ENCODE measurements around the gene CFAP20. TPM values are rescaled to one million over a fixed set of nuclear protein-coding genes. Genes with fewer than 3 reads are reported as not detected.

Gene CFAP20
- total RNA-seq, 5 donors from 2014 or later (not counting 1 experiment from before 2014, with no cell fraction given), result 27.4 to 105 (median 33.1) TPM

- Histone ChIP-seq H3K36me3 (ENCODE audit: control insufficient read depth in 2 of 2, extremely low read depth in 1 of 2, insufficient read depth in 1 of 2, low read length in 1 of 2) (no peaks in the 10 kb centered on the region), H3K4me1 (ENCODE audit: control insufficient read depth in 1 of 2, extremely low read depth in 1 of 2, insufficient read depth in 2 of 2, low read length in 2 of 2) (peaks cover 19 to 45% of the 10 kb centered on the region in 2 experiments), H3K4me3 (ENCODE audit: control insufficient read depth in 1 of 2, extremely low read depth in 1 of 2, low read length in 1 of 2) (no peak overlapping the region), H3K27ac (ENCODE audit: low read length) (peak overlapping the region; percentile 89), H3K9me3 (no peaks in the 10 kb centered on the region), H3K27me3 (replicated peaks in 1 of 2; ENCODE audit: control insufficient read depth in 2 of 2, extremely low read depth in 1 of 2, insufficient read depth in 2 of 2, low read length in 1 of 2) (peaks cover 0 to 2% of the 10 kb centered on the region in 2 experiments)
- Mint-ChIP-seq H3K4me1 (peaks cover 51 to 56% (median 55%) of the 10 kb centered on the region in 3 donors), H3K9me3 (no peaks in the 10 kb centered on the region), H3K27ac (peak overlapping the region; percentile 82), H3K27me3 (no peaks in the 10 kb centered on the region), H3K4me3 (peak overlapping the region; percentile 80 to 89 (median 88)), H3K36me3 (no peaks in the 10 kb centered on the region)
- DNase-seq, result peak in 29 of 35 experiments; percentile 14 to 80 (median 45)
- POLR2A ChIA-PET, result interaction anchor here in 1 of 2 donors (0.5 to 1.0 kb wide), 2 partner anchors 11 to 102 kb away, joined by 3 to 4 read pairs; no protein-coding TSS in a partner anchor
- peak in 1 of 4 experiments; percentile 46 for ATAC-seq (replicated peaks in 1 of 4)
- 22% methylated on average over 1 of the region's 7 CpGs for WGBS (ENCODE audit: insufficient coverage)
- CTCF ChIA-PET, result interaction anchor here (0.5 to 1.5 kb wide), 6 partner anchors 10 to 391 kb away, joined by 3 to 9 read pairs (median 4); partner anchors contain the start of gene KATNB1 (in 1 of the 2)
Measured at GRCh38 chr16:58127033-58127556, 2.1 kb downstream of the CFAP20 start.

DNA sequence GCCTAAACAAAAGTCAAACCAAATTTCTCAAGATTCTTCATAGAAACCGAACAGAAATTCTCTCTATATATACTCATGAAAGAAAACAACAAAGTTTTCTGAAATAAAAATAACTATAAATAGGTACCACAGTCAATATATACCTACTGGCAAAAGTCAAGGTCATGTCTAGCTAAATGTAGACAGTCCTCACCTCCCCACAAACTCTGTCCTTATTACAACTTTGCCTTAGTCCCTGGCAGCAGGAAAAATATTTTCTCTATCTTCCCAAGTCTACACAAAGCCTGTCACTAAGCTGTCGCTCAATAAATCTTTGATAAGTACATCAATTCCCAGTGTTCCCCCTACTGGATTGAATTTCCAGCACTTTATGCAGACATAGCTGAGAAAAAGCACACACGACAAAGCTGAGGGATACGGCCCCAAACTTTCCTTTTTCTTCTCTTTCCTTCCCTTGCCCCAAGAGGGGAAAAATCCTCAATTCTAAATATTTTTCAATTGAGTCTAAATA is 2.7 kb downstream of the CFAP20 start:
- Histone ChIP-seq H3K9me3 (no peaks in the 10 kb centered on the region), H3K27me3 (replicated peaks in 1 of 2; ENCODE audit: control insufficient read depth in 2 of 2, extremely low read depth in 1 of 2, insufficient read depth in 2 of 2, low read length in 1 of 2) (peaks cover 0 to 2% of the 10 kb centered on the region in 2 experiments), H3K4me1 (ENCODE audit: control insufficient read depth in 1 of 2, extremely low read depth in 1 of 2, insufficient read depth in 2 of 2, low read length in 2 of 2) (peaks cover 19 to 51% of the 10 kb centered on the region in 2 experiments), H3K4me3 (ENCODE audit: control insufficient read depth in 1 of 2, extremely low read depth in 1 of 2, low read length in 1 of 2) (no peak overlapping the region), H3K36me3 (ENCODE audit: control insufficient read depth in 2 of 2, extremely low read depth in 1 of 2, insufficient read depth in 1 of 2, low read length in 1 of 2) (no peaks in the 10 kb centered on the region), H3K27ac (ENCODE audit: low read length) (peak overlapping the region; percentile 56)
- WGBS (ENCODE audit: insufficient coverage), result 91% methylated on average over 1 of the region's 4 CpGs
- no peaks in the 10 kb centered on the region for H3K27me3 Mint-ChIP-seq
- ChIA-PET CTCF (interaction anchor here (0.6 to 1.4 kb wide), 4 partner anchors 10 to 227 kb away, joined by 3 to 5 read pairs (median 4); no protein-coding TSS in a partner anchor), POLR2A (interaction anchor here (0.6 to 1.0 kb wide), 4 partner anchors 10 to 334 kb away, joined by 3 read pairs; no protein-coding TSS in a partner anchor)
- ATAC-seq (replicated peaks in 1 of 4), result no peak
- peak overlapping the region; percentile 82 for H3K27ac Mint-ChIP-seq
- peaks cover 57 to 62% (median 61%) of the 10 kb centered on the region in 3 donors for H3K4me1 Mint-ChIP-seq
- DNase-seq, result peak in 1 of 35 experiments; percentile 18
- H3K9me3 Mint-ChIP-seq, result no peaks in the 10 kb centered on the region
- no peaks in the 10 kb centered on the region for H3K36me3 Mint-ChIP-seq
- H3K4me3 Mint-ChIP-seq, result peak overlapping the region; percentile 80 to 89 (median 88)

GRCh38 chr16:58125781-58126335 is 3.3 kb downstream of the CFAP20 start:
- ChIA-PET CTCF (interaction anchor here in 1 of 2 donors (0.6 kb wide), 1 partner anchor 589 kb away, joined by 3 read pairs; no protein-coding TSS in a partner anchor), POLR2A (interaction anchor here (0.6 kb wide), 4 partner anchors 46 to 401 kb away, joined by 3 read pairs; no protein-coding TSS in a partner anchor)
- Histone ChIP-seq H3K4me1 (ENCODE audit: control insufficient read depth in 1 of 2, extremely low read depth in 1 of 2, insufficient read depth in 2 of 2, low read length in 2 of 2) (peaks cover 19 to 52% of the 10 kb centered on the region in 2 experiments), H3K9me3 (no peaks in the 10 kb centered on the region), H3K36me3 (ENCODE audit: control insufficient read depth in 2 of 2, extremely low read depth in 1 of 2, insufficient read depth in 1 of 2, low read length in 1 of 2) (no peaks in the 10 kb centered on the region), H3K27ac (ENCODE audit: low read length) (no peak overlapping the region), H3K27me3 (replicated peaks in 1 of 2; ENCODE audit: control insufficient read depth in 2 of 2, extremely low read depth in 1 of 2, insufficient read depth in 2 of 2, low read length in 1 of 2) (peaks cover 0 to 2% of the 10 kb centered on the region in 2 experiments), H3K4me3 (ENCODE audit: control insufficient read depth in 1 of 2, extremely low read depth in 1 of 2, low read length in 1 of 2) (no peak overlapping the region)
- peak overlapping the region in 2 of 3 donors; percentile 13 to 80 for H3K4me3 Mint-ChIP-seq
- H3K4me1 Mint-ChIP-seq, result peaks cover 60 to 66% (median 66%) of the 10 kb centered on the region in 3 donors
- DNase-seq, result peak in 1 of 35 experiments; percentile 19
- H3K9me3 Mint-ChIP-seq, result no peaks in the 10 kb centered on the region
- no peaks in the 10 kb centered on the region for H3K36me3 Mint-ChIP-seq
- ATAC-seq (replicated peaks in 1 of 4), result no peak
- 71% methylated on average over 6 of the region's 10 CpGs for WGBS (ENCODE audit: insufficient coverage)
- no peak overlapping the region for H3K27ac Mint-ChIP-seq
- no peaks in the 10 kb centered on the region for H3K27me3 Mint-ChIP-seq

DNA sequence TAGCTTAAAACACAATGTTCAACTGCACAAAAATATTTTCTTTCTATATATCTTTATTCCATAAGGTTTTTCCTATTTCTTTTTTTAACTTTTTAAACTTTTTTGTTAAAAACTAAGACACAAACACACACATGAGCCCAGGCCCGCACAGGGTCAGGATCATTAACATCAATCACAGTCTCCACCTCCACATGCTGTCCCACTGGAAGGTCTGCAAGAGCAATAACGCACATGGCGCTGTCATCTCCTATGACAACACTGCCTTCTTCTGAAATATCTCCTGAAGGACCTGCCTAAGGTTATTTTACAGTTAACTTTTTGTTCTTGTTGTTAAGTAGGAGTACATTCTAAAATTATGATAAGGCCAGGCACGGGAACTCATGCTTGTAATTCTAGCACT is 4.1 kb downstream of the CFAP20 start:
- Mint-ChIP-seq H3K36me3 (no peaks in the 10 kb centered on the region), H3K4me1 (peaks cover 68 to 74% (median 74%) of the 10 kb centered on the region in 3 donors), H3K27ac (no peak overlapping the region), H3K9me3 (no peaks in the 10 kb centered on the region), H3K4me3 (no peak overlapping the region), H3K27me3 (no peaks in the 10 kb centered on the region)
- H3K36me3 ChIP-seq (ENCODE audit: control insufficient read depth in 2 of 2, extremely low read depth in 1 of 2, insufficient read depth in 1 of 2, low read length in 1 of 2), result no peaks in the 10 kb centered on the region
- no peaks in the 10 kb centered on the region for H3K9me3 ChIP-seq
- peaks cover 19 to 48% of the 10 kb centered on the region in 2 experiments for H3K4me1 ChIP-seq (ENCODE audit: control insufficient read depth in 1 of 2, extremely low read depth in 1 of 2, insufficient read depth in 2 of 2, low read length in 2 of 2)
- CTCF ChIA-PET, result interaction anchor here in 1 of 2 donors (1.0 kb wide), 1 partner anchor 52 kb away, joined by 3 read pairs; no protein-coding TSS in a partner anchor
- ATAC-seq (replicated peaks in 1 of 4) (no peak), DNase-seq (no peak)
- H3K27ac ChIP-seq (ENCODE audit: low read length), result no peak overlapping the region
- H3K4me3 ChIP-seq (ENCODE audit: control insufficient read depth in 1 of 2, extremely low read depth in 1 of 2, low read length in 1 of 2), result no peak overlapping the region
- WGBS (ENCODE audit: insufficient coverage), result 92% methylated on average over 2 of the region's 4 CpGs
- peaks cover 0 to 1% of the 10 kb centered on the region in 2 experiments for H3K27me3 ChIP-seq (replicated peaks in 1 of 2; ENCODE audit: control insufficient read depth in 2 of 2, extremely low read depth in 1 of 2, insufficient read depth in 2 of 2, low read length in 1 of 2)
- POLR2A ChIA-PET, result interaction anchor here in 1 of 2 donors (0.6 kb wide), 1 partner anchor 46 kb away, joined by 4 read pairs; no protein-coding TSS in a partner anchor

DNA sequence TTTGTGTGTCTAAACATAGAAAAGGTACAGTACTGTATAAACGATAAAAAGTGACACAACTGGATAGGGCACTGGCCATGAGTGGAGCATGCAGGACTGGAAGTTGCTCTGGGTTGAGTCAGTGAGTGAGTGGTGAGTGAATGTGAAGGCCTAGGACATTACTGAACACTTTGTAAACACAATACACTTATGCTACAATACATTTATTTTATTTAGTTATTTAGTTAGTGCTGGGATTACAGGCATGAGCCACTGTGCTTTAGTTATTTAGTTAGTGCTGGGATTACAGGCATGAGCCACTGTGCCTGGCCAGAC is 4.6 kb downstream of the CFAP20 start:
- Mint-ChIP-seq H3K27me3 (no peaks in the 10 kb centered on the region), H3K9me3 (no peaks in the 10 kb centered on the region), H3K4me3 (no peak overlapping the region), H3K4me1 (peaks cover 69 to 79% (median 74%) of the 10 kb centered on the region in 3 donors), H3K36me3 (no peaks in the 10 kb centered on the region), H3K27ac (no peak overlapping the region)
- Histone ChIP-seq H3K27ac (ENCODE audit: low read length) (no peak overlapping the region), H3K9me3 (no peaks in the 10 kb centered on the region), H3K36me3 (ENCODE audit: control insufficient read depth in 2 of 2, extremely low read depth in 1 of 2, insufficient read depth in 1 of 2, low read length in 1 of 2) (no peaks in the 10 kb centered on the region), H3K4me3 (ENCODE audit: control insufficient read depth in 1 of 2, extremely low read depth in 1 of 2, low read length in 1 of 2) (no peak overlapping the region), H3K4me1 (ENCODE audit: control insufficient read depth in 1 of 2, extremely low read depth in 1 of 2, insufficient read depth in 2 of 2, low read length in 2 of 2) (peaks cover 19 to 43% of the 10 kb centered on the region in 2 experiments), H3K27me3 (replicated peaks in 1 of 2; ENCODE audit: control insufficient read depth in 2 of 2, extremely low read depth in 1 of 2, insufficient read depth in 2 of 2, low read length in 1 of 2) (no peaks in the 10 kb centered on the region)
- ChIA-PET CTCF (interaction anchor here in 1 of 2 donors (1.0 kb wide), 1 partner anchor 52 kb away, joined by 3 read pairs; no protein-coding TSS in a partner anchor), POLR2A (interaction anchor here in 1 of 2 donors (0.6 kb wide), 1 partner anchor 46 kb away, joined by 4 read pairs; no protein-coding TSS in a partner anchor)
- DNase-seq (no peak), ATAC-seq (replicated peaks in 1 of 4) (no peak)
- WGBS (ENCODE audit: insufficient coverage), result 80% methylated on average over 1 of the region's 1 CpG

All from T-cell (primary cell).